WI38 (cell line): Measurements from ENCODE around the gene HIVEP2.

Experiments
- H3K4me3 ChIP-seq: 2 replicates; pipeline ENCODE4 v1.5.1; 2011; ENCODE audit warnings: low read depth, mild to moderate bottlenecking, control low read depth, low read length
- TF ChIP-seq, protein P1 (sequence below): IDR thresholded peaks from 2 replicates; pipeline ENCODE4 v1.5.1; 2012; ENCODE audit warnings: low read depth, mild to moderate bottlenecking, control low read depth, low read length

HIVEP2 gene

DNA sequence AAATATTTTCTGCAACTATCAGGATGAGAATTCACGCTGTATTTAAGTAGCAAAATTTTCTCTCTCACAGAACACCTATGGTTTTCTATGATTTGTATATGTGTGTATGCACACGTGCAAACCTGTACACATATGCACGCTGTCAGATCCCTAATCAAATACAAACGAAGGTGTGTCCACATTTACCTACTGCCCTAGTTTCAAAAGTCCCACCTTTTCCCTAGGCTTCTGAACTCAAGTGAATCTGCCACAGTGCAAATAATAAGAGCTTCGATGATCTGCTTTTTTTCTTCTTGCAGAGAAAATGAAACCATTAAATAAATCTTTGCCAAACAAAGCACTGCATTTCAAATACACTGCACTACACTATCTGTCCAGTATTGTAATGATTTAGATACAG lies 6.5 kb downstream of the HIVEP2 start:
- no peak overlapping the region for H3K4me3 ChIP-seq
- TF ChIP-seq, protein P1, sequence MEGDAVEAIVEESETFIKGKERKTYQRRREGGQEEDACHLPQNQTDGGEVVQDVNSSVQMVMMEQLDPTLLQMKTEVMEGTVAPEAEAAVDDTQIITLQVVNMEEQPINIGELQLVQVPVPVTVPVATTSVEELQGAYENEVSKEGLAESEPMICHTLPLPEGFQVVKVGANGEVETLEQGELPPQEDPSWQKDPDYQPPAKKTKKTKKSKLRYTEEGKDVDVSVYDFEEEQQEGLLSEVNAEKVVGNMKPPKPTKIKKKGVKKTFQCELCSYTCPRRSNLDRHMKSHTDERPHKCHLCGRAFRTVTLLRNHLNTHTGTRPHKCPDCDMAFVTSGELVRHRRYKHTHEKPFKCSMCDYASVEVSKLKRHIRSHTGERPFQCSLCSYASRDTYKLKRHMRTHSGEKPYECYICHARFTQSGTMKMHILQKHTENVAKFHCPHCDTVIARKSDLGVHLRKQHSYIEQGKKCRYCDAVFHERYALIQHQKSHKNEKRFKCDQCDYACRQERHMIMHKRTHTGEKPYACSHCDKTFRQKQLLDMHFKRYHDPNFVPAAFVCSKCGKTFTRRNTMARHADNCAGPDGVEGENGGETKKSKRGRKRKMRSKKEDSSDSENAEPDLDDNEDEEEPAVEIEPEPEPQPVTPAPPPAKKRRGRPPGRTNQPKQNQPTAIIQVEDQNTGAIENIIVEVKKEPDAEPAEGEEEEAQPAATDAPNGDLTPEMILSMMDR, result no peak

DNA sequence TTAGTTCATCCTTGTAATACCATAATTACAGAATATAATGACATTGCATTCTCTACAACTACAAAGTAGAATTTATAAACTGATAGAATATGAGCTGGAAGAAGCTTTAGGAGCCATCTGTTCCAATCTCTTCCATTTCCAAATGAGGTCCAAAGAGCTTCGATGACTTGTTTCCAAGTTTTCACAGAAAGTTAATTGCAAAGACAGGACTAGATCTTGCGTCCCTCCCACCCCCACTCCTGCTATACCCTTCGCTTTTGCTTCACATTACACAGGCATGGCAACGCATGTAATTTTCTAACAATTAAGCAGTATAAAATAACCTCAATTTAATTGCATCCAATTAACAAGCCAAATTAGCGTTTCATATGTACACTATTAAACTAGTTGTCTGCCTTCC lies 7.0 kb downstream of the HIVEP2 start:
- H3K4me3 ChIP-seq, result no peak overlapping the region
- TF ChIP-seq, protein P1, result no peak

DNA sequence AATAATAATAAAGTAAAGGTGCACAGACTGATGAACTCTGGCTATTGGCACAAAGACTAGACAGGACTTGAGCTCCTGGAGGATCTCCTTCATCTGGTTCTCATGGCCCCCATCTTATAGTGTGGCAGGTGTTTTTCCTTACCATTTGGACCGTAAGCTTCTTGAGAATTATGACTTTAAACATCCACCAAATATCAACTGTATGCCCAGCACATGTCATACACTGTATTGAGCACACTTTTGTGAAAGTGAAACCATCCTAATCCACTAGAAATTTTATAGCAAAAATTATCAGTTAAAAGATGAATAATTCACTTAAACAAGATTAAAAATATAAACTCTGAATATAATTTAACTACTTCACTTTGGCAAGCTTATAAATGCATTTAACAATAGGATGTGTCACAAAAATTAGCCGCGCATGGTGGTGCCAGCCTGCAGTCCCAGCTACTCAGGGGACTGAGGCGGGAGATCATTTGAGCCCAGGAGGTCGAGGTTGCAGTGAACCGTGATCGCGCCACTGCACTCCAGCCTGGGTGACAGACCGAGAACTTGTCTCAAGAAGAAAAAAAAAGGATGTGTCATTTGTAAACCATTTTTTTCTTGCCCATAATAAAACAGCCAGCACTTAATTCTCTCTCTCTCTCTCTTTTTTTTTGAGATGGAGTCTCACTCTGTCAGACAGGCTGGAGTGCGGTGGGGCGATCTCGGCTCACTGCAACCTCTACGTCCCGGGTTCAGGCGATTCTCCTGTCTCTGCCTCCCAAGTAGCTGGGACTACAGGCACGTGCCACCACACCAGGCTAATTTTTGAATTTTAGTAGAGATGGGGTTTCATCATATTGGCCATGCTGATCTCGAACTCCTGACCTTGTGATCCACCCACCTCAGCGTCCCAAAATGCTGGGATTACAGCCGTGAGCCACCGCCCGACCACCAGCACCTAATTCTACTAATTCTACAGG lies 9.1 kb downstream of the HIVEP2 start:
- TF ChIP-seq, protein P1, result no peak
- no peak overlapping the region for H3K4me3 ChIP-seq

DNA sequence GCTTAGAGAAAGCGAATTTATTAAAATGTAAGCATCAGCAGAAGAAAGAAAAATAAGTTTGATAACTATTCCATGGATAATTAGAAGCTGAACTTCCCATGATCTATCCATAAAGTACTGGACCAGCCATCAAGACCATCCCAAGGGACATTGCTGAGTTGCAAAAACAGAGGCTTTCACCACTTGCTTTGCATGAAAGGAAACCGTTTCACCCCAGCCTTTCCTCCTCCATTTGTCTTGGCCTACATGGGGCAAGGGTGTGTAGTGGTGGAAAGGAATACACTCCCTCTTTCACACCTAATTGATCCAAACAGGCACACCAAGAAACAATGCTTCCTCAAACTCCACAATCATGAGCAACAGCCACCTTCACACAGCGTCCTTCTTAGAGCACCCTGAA lies 10.4 kb downstream of the HIVEP2 start:
- H3K4me3 ChIP-seq, result no peak overlapping the region
- TF ChIP-seq, protein P1, result no peak

DNA sequence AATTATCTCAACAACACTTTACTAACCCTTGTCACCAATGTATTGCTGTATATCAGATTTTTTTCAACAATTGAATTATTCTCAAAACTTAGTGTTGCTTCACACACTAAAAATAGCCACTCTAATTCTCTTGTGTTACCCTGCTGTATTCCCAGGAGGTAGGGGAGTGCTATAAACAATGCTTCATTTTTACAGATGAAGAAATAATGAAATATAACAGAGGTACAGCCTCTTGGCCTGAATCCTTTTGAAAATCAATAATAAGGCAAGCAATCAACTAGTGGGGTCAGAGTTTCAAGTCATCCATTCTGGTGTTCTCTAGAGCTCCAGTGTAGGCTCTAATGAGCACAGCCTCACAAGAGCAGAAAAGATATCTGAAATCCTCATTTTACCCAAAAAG lies 10.9 kb downstream of the HIVEP2 start:
- TF ChIP-seq, protein P1, result no peak
- H3K4me3 ChIP-seq, result no peak overlapping the region

DNA sequence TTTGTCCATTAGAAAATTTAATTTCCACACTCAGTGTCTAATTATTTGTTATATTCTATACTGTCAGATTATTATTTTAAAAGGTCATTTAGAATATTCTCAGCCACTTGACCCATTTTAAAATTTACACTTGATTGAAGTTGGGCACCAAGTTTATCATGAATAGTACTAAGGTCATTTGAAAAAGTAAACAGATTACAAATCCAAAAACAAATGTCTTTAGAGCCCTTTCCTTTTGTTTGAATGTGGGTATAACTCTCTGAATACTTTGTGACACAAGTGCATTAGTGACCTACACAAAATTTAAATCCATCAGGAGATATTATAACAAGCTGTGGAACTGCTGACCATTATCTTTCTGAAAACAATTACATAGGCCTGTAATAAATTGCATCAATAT lies 11.3 kb downstream of the HIVEP2 start:
- TF ChIP-seq, protein P1, result no peak
- no peak overlapping the region for H3K4me3 ChIP-seq

DNA sequence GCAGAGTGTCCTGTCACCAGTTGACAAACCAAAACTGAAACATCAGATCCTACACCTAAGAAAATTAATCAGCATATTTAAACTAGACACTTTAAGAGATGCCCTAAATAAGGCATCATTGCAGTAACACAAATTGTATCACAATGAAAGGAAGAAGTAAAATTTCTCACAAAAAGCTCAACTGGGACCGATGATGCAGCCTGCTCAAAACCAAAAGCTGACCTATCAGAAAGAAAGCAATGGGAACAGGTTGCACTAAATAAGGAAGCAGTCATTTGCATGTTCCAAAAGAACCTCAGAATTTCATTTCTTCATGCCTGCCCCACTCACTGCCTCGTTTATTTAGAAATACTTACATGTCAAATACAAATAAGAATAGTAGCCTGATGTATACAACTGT lies 12.1 kb downstream of the HIVEP2 start:
- no peak overlapping the region for H3K4me3 ChIP-seq
- TF ChIP-seq, protein P1, result no peak
